Mucosa of rectum (tissue), 2 donors: Measurements from ENCODE around the gene SH3TC1.

Experiments used
- H3K27ac ChIP-seq, 2 donors: one replicate each; pipeline ENCODE4 v1.7.0; 2013; ENCODE audit warnings: inconsistent platforms in 2 of 2, low read depth in 2 of 2, low read length in 2 of 2
- H3K27me3 ChIP-seq, 2 donors: one replicate each; pipeline ENCODE4 v1.7.0; 2013; ENCODE audit warnings: low read length in 2 of 2; ENCODE audit not compliant: control insufficient read depth in 2 of 2, insufficient read depth in 2 of 2
- H3K36me3 ChIP-seq, 2 donors: one replicate each; pipeline ENCODE4 v1.7.0; 2013; ENCODE audit warnings: low read length in 2 of 2; ENCODE audit not compliant: control insufficient read depth in 2 of 2, insufficient read depth in 2 of 2
- H3K4me1 ChIP-seq, 2 donors: one replicate each; pipeline ENCODE4 v1.7.0; 2013; ENCODE audit warnings: low read length in 2 of 2, mild to moderate bottlenecking in 1 of 2; ENCODE audit not compliant: control insufficient read depth in 2 of 2, insufficient read depth in 2 of 2
- H3K4me3 ChIP-seq, 2 donors: one replicate each; pipeline ENCODE4 v1.7.0; 2013; ENCODE audit warnings: low read length in 2 of 2
- H3K9ac ChIP-seq, 2 donors: one replicate each; pipeline ENCODE4 v1.7.0; 2013; ENCODE audit warnings: low read length in 2 of 2, low read depth in 1 of 2, mild to moderate bottlenecking in 1 of 2
- H3K9me3 ChIP-seq, 2 donors: one replicate each; pipeline ENCODE4 v1.7.0; 2013; ENCODE audit warnings: low read length in 2 of 2; ENCODE audit not compliant: control insufficient read depth in 2 of 2
- donor health status: healthy.
- donor health status: Normal muscosa, but diverticular disease.

SH3TC1 gene

GRCh38 chr4:8274765-8275547 is 75.9 kb downstream of the SH3TC1 start:
- Histone ChIP-seq H3K4me3 (no peak overlapping the region), H3K27me3 (peaks cover 0 to 6% of the 10 kb centered on the region in 2 donors), H3K27ac (no peak overlapping the region), H3K9me3 (no peaks in the 10 kb centered on the region), H3K36me3 (no peaks in the 10 kb centered on the region), H3K4me1 (peaks cover 6 to 16% of the 10 kb centered on the region in 2 donors), H3K9ac (no peak overlapping the region)

- Histone ChIP-seq H3K36me3 (no peaks in the 10 kb centered on the region), H3K27me3 (peaks cover 0 to 6% of the 10 kb centered on the region in 2 donors), H3K9ac (no peak overlapping the region), H3K4me1 (peaks cover 6 to 16% of the 10 kb centered on the region in 2 donors), H3K9me3 (no peaks in the 10 kb centered on the region), H3K4me3 (no peak overlapping the region), H3K27ac (no peak overlapping the region)
Measured at GRCh38 chr4:8275548-8275910, 76.4 kb downstream of the SH3TC1 start.

- no peak overlapping the region for H3K9ac ChIP-seq
- H3K9me3 ChIP-seq, result no peaks in the 10 kb centered on the region
- no peak overlapping the region for H3K27ac ChIP-seq
- peaks cover 0 to 6% of the 10 kb centered on the region in 2 donors for H3K27me3 ChIP-seq
- H3K4me3 ChIP-seq, result no peak overlapping the region
- H3K4me1 ChIP-seq, result peaks cover 6 to 16% of the 10 kb centered on the region in 2 donors
- no peaks in the 10 kb centered on the region for H3K36me3 ChIP-seq
Measured at GRCh38 chr4:8276358-8277240, 77.5 kb downstream of the SH3TC1 start.

- H3K4me3 ChIP-seq, result no peak overlapping the region
- H3K27me3 ChIP-seq, result peaks cover 0 to 6% of the 10 kb centered on the region in 2 donors
- H3K27ac ChIP-seq, result no peak overlapping the region
- H3K9ac ChIP-seq, result no peak overlapping the region
- no peaks in the 10 kb centered on the region for H3K9me3 ChIP-seq
- H3K36me3 ChIP-seq, result no peaks in the 10 kb centered on the region
- H3K4me1 ChIP-seq, result peaks cover 6 to 16% of the 10 kb centered on the region in 2 donors
Measured at GRCh38 chr4:8277356-8278008, 78.4 kb downstream of the SH3TC1 start.

- H3K4me1 ChIP-seq, result peaks cover 6 to 16% of the 10 kb centered on the region in 2 donors
- H3K9me3 ChIP-seq, result no peaks in the 10 kb centered on the region
- no peak overlapping the region for H3K4me3 ChIP-seq
- no peak overlapping the region for H3K9ac ChIP-seq
- no peaks in the 10 kb centered on the region for H3K36me3 ChIP-seq
- no peak overlapping the region for H3K27ac ChIP-seq
- peaks cover 0 to 6% of the 10 kb centered on the region in 2 donors for H3K27me3 ChIP-seq
Measured at GRCh38 chr4:8278009-8278395, 78.9 kb downstream of the SH3TC1 start.

GRCh38 chr4:8278421-8279287 is 79.6 kb downstream of the SH3TC1 start:
- Histone ChIP-seq H3K4me1 (peaks cover 6 to 16% of the 10 kb centered on the region in 2 donors), H3K27ac (no peak overlapping the region), H3K9me3 (no peaks in the 10 kb centered on the region), H3K27me3 (peaks cover 0 to 6% of the 10 kb centered on the region in 2 donors), H3K36me3 (no peaks in the 10 kb centered on the region), H3K9ac (no peak overlapping the region), H3K4me3 (no peak overlapping the region)

DNA sequence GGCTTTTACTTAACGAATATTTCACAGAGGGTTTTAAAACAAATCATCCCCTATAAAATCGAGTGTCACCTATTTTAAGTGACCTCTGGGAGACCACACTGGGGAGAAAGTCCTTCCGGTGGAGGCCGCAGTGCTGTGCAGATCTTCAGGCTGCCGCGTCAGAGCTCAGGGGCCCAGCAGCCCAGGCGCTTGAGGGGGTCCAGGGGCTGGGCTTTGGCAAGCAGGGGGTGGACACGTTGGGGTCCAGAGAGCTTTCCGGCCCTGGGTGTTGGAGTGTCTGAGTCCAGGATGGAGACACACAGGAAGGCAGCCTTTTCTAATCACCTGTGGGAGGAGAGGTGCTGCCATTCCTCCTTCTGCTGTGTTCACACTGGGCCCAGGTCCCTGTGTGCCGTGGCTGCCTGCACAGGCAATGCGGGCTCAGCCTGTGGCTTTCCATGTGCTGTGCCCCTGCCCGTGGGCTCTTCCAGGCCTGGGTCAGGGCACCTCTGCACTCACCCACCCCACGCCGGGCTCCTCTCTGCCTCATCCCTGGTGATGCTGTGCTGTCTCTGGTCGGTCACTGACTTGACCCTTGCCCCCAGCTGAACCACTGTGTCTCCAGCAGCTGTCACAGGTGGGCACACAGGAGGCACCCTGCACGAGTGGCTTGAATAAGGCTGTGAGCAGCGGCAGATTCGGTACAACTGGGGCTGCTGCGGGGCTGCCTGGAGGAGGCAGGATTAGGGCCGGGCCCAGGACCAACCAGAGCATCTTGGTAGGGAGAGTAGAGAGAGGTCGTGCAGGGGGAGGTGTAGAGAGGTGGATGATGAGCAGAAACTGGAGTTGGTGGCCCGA is 80.4 kb downstream of the SH3TC1 start:
- Histone ChIP-seq H3K9ac (no peak overlapping the region), H3K27ac (no peak overlapping the region), H3K9me3 (no peaks in the 10 kb centered on the region), H3K27me3 (peaks cover 0 to 6% of the 10 kb centered on the region in 2 donors), H3K4me1 (peaks cover 6 to 11% of the 10 kb centered on the region in 2 donors), H3K36me3 (no peaks in the 10 kb centered on the region), H3K4me3 (no peak overlapping the region)

GRCh38 chr4:8280158-8280875 is 81.2 kb downstream of the SH3TC1 start:
- Histone ChIP-seq H3K4me1 (peaks cover 3 to 10% of the 10 kb centered on the region in 2 donors), H3K27me3 (peaks cover 0 to 6% of the 10 kb centered on the region in 2 donors), H3K36me3 (no peaks in the 10 kb centered on the region), H3K4me3 (no peak overlapping the region), H3K9ac (no peak overlapping the region), H3K27ac (no peak overlapping the region), H3K9me3 (no peaks in the 10 kb centered on the region)
